ENCODE measurements around the gene CAMP.

Gene CAMP

DNA sequence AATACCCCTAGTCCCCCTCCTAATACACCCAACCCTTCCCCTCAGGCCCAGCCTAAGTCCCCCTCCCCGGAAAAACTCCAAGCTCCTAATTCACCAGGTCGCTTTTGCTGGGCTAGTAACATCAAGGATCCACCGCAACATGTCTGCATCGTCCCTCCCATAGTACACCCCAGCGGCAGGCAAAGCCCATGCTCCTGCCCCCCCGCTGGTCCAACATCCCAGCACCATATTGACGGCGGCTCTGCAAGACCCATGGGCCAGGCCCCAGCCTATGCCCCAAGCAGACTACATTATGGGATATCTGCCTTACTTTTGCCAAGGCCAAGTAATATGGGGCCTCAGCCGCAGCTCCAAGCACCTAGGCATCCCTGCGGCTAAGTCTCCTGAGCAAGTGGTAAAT, 51.2 kb downstream of the CAMP start:
- TF ChIP-seq SIN3A (IDR thresholded peaks at IDR 0.05; ENCODE audit: borderline replicate concordance, insufficient read depth, low read length) (no peak), POLR2AphosphoS5 (IDR thresholded peaks at IDR 0.05; ENCODE audit: low read depth, low read length) (no peak), FOXP2 (optimal IDR thresholded peaks at IDR 0.05; ENCODE audit: borderline replicate concordance, extremely low read depth, extremely low read length, insufficient read depth) (no peak), TAF1 (IDR thresholded peaks at IDR 0.05; ENCODE audit: borderline replicate concordance, insufficient read depth, low read length) (no peak)
- TF ChIP-seq, protein P1, sequence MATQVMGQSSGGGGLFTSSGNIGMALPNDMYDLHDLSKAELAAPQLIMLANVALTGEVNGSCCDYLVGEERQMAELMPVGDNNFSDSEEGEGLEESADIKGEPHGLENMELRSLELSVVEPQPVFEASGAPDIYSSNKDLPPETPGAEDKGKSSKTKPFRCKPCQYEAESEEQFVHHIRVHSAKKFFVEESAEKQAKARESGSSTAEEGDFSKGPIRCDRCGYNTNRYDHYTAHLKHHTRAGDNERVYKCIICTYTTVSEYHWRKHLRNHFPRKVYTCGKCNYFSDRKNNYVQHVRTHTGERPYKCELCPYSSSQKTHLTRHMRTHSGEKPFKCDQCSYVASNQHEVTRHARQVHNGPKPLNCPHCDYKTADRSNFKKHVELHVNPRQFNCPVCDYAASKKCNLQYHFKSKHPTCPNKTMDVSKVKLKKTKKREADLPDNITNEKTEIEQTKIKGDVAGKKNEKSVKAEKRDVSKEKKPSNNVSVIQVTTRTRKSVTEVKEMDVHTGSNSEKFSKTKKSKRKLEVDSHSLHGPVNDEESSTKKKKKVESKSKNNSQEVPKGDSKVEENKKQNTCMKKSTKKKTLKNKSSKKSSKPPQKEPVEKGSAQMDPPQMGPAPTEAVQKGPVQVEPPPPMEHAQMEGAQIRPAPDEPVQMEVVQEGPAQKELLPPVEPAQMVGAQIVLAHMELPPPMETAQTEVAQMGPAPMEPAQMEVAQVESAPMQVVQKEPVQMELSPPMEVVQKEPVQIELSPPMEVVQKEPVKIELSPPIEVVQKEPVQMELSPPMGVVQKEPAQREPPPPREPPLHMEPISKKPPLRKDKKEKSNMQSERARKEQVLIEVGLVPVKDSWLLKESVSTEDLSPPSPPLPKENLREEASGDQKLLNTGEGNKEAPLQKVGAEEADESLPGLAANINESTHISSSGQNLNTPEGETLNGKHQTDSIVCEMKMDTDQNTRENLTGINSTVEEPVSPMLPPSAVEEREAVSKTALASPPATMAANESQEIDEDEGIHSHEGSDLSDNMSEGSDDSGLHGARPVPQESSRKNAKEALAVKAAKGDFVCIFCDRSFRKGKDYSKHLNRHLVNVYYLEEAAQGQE (IDR thresholded peaks at IDR 0.05; ENCODE audit: insufficient read depth in 1 of 2, low read depth in 2 of 2, low read length in 2 of 2): no peak

Data from PFSK-1 (cell line).